Mesenteric fat pad (tissue), 1 donor: ENCODE data around the gene ATP11A. TPM values are rescaled to one million over a fixed set of nuclear protein-coding genes. Genes with fewer than 3 reads are reported as not detected.
"Not testable (repeated sequence)": the region's sequence is repeated elsewhere in the genome, so short reads cannot be mapped to it uniquely, and the experiment has no call there.

Experiments
- DNase-seq: peaks from one replicate; pipeline ENCODE4 v3.0.0-alpha.2; 2020; ENCODE audit warnings: low spot score
- total RNA-seq: library from RNA; stranded (reverse); fragmentation: NEBNext Ultra II Directional; extraction: Animal tissue kit (Norgen Biotek cat#: 25700); gene quantifications from one replicate; pipeline ENCODE4 v1.2.1, GENCODE V29; 2021
- donor health status: DM: yes; HTN: yes; CAD: no.

Gene ATP11A
- total RNA-seq, 1 donor from 2014 or later, result 63.5 TPM

GRCh38 chr13:112708560-112709240 lies 18.9 kb downstream of the ATP11A start:
- no peak for DNase-seq

- DNase-seq, result not testable (repeated sequence)
Measured at GRCh38 chr13:112709316-112709715, 19.5 kb downstream of the ATP11A start.

GRCh38 chr13:112709825-112710783 lies 20.3 kb downstream of the ATP11A start:
- DNase-seq, result no peak

- DNase-seq, result no peak
Measured at GRCh38 chr13:112710855-112711527, 21.2 kb downstream of the ATP11A start.

- DNase-seq, result no peak
Measured at GRCh38 chr13:112711528-112712265, 21.9 kb downstream of the ATP11A start.

- DNase-seq, result no peak
Measured at GRCh38 chr13:112712451-112713207, 22.8 kb downstream of the ATP11A start.

GRCh38 chr13:112713517-112714253 lies 23.8 kb downstream of the ATP11A start:
- DNase-seq, result no peak

GRCh38 chr13:112714376-112715174 lies 24.7 kb downstream of the ATP11A start:
- DNase-seq, result no peak

- DNase-seq, result no peak
Measured at GRCh38 chr13:112715210-112715609, 25.4 kb downstream of the ATP11A start.

GRCh38 chr13:112715715-112716460 lies 26.1 kb downstream of the ATP11A start:
- DNase-seq, result no peak

- DNase-seq, result no peak
Measured at GRCh38 chr13:112716461-112716820, 26.6 kb downstream of the ATP11A start.

- no peak for DNase-seq
Measured at GRCh38 chr13:112716841-112717520, 27.1 kb downstream of the ATP11A start.

GRCh38 chr13:112718318-112718717 lies 28.5 kb downstream of the ATP11A start:
- no peak for DNase-seq

GRCh38 chr13:112719016-112719415 lies 29.2 kb downstream of the ATP11A start:
- DNase-seq, result no peak

- DNase-seq, result no peak
Measured at GRCh38 chr13:112719556-112719955, 29.7 kb downstream of the ATP11A start.

GRCh38 chr13:112720251-112720650 lies 30.4 kb downstream of the ATP11A start:
- DNase-seq, result no peak

GRCh38 chr13:112720814-112721197 lies 31.0 kb downstream of the ATP11A start:
- no peak for DNase-seq
